Colonic mucosa (tissue), 4 donors: ENCODE measurements around the gene LTBP2. TPM values are rescaled to one million over a fixed set of nuclear protein-coding genes. Genes with fewer than 3 reads are reported as not detected.

Source experiments
- DNase-seq: peaks from one replicate; pipeline ENCODE4 v3.0.0-alpha.2; 2020
- H3K27ac ChIP-seq: fragments of 200-600 bp; one replicate; pipeline ENCODE4 v1.8.0; 2021
- H3K27me3 ChIP-seq: fragments of 200-600 bp; one replicate; pipeline ENCODE4 v1.8.0; 2021
- H3K36me3 ChIP-seq: fragments of 200-600 bp; one replicate; pipeline ENCODE4 v1.8.0; 2021
- H3K4me1 ChIP-seq: fragments of 200-600 bp; one replicate; pipeline ENCODE4 v1.8.0; 2021; ENCODE audit warnings: mild to moderate bottlenecking
- H3K4me3 ChIP-seq: fragments of 200-600 bp; one replicate; pipeline ENCODE4 v1.8.0; 2021
- H3K9ac ChIP-seq, 2 donors: one replicate each; pipeline ENCODE4 v1.7.0; 2013; ENCODE audit warnings: control low read depth in 2 of 2, low read depth in 2 of 2, low read length in 2 of 2
- H3K9me3 ChIP-seq: fragments of 200-600 bp; one replicate; pipeline ENCODE4 v1.8.0; 2021
- intact Hi-C: fragments of 100-400 bp; cut with DNase I; formaldehyde crosslinking; loops from one replicate; pipeline ENCODE4 v1.14.1; 2022
- total RNA-seq, 2 donors: library from RNA; stranded (reverse); fragmentation: NEBNext Ultra II Directional in 1 of 2; extraction: Animal tissue kit (Norgen Biotek cat#: 25700) in 1 of 2; gene quantifications; one replicate each; pipeline ENCODE4 v1.2.1, GENCODE V29; 2021
- TF ChIP-seq, protein P1 (sequence below): fragments of 200-600 bp; IDR thresholded peaks from one replicate; pipeline ENCODE4 v1.8.0; 2022; ENCODE audit warnings: antibody characterized with exemption, mild to moderate bottlenecking
- donor health status: healthy.
- donor health status: DM: no; HTN: no; CAD: no.
- donor health status: DM: no; HTN: no; CAD: no.

LTBP2 gene
- total RNA-seq, 2 donors from 2014 or later, result 1.9 to 3.7 TPM

DNA sequence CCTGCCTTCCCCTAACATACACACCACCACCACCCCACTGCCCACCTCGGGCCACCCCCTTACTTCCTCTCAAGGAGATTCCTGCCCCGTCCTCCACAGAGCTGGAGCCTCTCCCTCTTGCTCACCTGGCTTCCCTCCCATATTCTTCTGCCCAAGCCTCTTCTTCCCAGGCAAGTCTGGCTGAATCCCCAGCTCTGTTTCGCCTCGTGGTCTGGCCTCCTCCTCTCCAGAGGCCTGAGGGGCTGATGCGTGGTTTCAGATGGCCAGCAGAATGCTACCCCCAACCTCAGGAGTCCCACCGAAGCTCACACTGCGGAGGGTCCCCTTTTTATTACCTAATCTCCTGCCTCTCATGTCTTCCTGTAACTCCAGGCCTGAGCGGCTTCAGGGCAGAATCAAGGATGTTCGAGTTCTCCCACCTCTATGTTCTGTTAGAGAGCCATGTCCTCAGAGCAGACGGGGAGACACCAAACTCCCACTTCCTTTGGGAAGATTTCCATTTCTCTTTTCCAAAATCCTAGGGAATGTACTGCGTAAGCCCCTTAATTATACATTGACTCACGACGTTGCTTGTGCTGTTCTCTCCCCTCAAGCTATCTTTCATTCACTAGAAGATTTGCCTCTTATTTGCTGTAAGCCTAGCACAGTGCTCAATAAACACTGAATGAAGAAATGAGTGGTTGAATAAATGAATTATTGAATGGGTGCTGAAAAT is 33.9 kb upstream of the LTBP2 start:
- Histone ChIP-seq H3K36me3 (no peaks in the 10 kb centered on the region), H3K4me1 (no peaks in the 10 kb centered on the region), H3K4me3 (no peak overlapping the region), H3K27me3 (no peaks in the 10 kb centered on the region), H3K27ac (no peak overlapping the region), H3K9me3 (no peaks in the 10 kb centered on the region), H3K9ac (no peak overlapping the region)
- no peak for DNase-seq
- intact Hi-C loops, result no loop called here
- TF ChIP-seq, protein P1, sequence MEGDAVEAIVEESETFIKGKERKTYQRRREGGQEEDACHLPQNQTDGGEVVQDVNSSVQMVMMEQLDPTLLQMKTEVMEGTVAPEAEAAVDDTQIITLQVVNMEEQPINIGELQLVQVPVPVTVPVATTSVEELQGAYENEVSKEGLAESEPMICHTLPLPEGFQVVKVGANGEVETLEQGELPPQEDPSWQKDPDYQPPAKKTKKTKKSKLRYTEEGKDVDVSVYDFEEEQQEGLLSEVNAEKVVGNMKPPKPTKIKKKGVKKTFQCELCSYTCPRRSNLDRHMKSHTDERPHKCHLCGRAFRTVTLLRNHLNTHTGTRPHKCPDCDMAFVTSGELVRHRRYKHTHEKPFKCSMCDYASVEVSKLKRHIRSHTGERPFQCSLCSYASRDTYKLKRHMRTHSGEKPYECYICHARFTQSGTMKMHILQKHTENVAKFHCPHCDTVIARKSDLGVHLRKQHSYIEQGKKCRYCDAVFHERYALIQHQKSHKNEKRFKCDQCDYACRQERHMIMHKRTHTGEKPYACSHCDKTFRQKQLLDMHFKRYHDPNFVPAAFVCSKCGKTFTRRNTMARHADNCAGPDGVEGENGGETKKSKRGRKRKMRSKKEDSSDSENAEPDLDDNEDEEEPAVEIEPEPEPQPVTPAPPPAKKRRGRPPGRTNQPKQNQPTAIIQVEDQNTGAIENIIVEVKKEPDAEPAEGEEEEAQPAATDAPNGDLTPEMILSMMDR, result no peak

DNA sequence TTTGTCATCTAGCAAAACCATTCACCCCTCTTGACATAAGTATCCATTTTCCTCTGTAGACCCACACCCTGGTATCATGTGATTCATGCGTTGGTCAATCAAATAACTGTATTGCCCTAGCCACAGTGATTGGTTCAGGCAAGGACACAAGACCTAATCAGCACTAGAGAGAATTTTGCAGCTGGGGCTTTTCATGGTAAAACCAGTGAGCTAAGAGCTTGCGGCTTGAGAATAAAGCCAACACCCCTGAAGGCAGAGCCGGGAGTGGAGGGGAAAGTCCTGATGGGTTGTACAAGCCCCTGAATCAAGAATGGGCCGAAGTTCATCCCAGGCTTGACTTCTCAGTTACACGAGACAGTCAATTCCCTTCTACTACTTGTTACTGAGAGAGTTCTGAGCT is 33.2 kb upstream of the LTBP2 start:
- no peak overlapping the region for H3K27ac ChIP-seq
- H3K9me3 ChIP-seq, result no peaks in the 10 kb centered on the region
- no peak for DNase-seq
- intact Hi-C loops, result no loop called here
- no peak overlapping the region for H3K9ac ChIP-seq
- H3K4me3 ChIP-seq, result no peak overlapping the region
- no peaks in the 10 kb centered on the region for H3K4me1 ChIP-seq
- TF ChIP-seq, protein P1, result no peak
- H3K36me3 ChIP-seq, result no peaks in the 10 kb centered on the region
- no peaks in the 10 kb centered on the region for H3K27me3 ChIP-seq

DNA sequence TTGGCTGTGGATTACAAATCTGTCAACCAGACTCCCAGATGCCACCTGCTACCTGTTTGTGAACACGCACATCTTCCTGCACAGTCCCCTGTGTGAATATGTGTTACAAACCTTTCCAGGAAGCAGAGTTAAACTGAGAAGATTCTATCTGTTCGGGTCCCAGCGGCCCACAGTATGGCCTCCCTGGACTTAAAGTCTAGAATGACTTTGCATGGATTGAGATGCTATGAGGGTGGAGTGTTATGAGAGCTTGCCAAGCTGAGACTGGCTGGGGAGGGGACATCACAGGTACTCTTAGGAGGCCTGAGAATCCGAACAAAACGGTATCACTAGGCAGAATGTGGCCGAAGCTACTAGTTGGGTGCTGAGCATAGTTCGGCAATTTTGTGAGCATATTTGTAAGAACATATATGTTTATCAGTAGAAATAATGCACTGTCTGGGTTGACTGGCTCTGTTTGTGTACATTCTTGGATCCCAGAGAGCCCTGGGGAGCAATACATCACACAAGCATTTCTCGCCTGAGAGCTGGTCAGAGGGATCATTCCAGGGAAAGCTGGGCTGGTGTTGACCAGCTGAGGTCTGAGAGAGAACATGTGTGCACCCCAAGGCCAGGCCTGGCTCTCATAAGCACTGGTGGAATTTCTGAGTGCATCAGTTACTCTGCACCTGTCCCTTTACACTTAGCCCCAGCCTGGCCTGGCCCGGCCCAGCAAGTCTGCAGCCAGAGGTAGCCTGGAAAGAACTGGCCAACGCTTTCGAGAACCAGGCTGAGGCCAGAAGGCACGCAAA is 29.8 kb upstream of the LTBP2 start:
- no peak overlapping the region for H3K4me3 ChIP-seq
- H3K9me3 ChIP-seq, result no peaks in the 10 kb centered on the region
- no peak overlapping the region for H3K9ac ChIP-seq
- H3K36me3 ChIP-seq, result no peaks in the 10 kb centered on the region
- no peaks in the 10 kb centered on the region for H3K4me1 ChIP-seq
- intact Hi-C loops, result no loop called here
- DNase-seq, result no peak
- TF ChIP-seq, protein P1, result no peak
- H3K27me3 ChIP-seq, result no peaks in the 10 kb centered on the region
- H3K27ac ChIP-seq, result no peak overlapping the region

DNA sequence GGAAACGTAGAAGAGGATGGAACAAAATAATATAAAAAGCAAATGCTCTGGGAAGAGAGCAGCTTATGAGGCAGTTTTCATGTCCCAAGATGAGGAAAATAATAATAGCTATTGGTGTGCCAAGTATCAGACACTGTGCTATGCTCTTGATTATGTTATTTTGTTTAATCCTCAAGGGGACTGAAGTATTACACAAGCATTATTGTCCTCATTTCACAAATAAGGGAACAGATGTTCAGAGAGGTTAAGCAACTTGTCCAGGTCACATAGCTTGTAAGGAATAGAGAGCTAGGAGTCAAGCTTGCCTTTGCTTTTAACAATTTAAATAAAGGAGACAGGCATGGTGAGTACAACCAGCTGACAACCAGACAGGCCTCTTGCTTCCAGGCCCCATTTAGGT is 26.9 kb upstream of the LTBP2 start:
- Histone ChIP-seq H3K4me1 (no peaks in the 10 kb centered on the region), H3K9me3 (no peaks in the 10 kb centered on the region), H3K4me3 (no peak overlapping the region), H3K9ac (no peak overlapping the region), H3K27ac (no peak overlapping the region), H3K27me3 (no peaks in the 10 kb centered on the region), H3K36me3 (no peaks in the 10 kb centered on the region)
- intact Hi-C loops, result no loop called here
- DNase-seq, result no peak
- TF ChIP-seq, protein P1, result no peak

DNA sequence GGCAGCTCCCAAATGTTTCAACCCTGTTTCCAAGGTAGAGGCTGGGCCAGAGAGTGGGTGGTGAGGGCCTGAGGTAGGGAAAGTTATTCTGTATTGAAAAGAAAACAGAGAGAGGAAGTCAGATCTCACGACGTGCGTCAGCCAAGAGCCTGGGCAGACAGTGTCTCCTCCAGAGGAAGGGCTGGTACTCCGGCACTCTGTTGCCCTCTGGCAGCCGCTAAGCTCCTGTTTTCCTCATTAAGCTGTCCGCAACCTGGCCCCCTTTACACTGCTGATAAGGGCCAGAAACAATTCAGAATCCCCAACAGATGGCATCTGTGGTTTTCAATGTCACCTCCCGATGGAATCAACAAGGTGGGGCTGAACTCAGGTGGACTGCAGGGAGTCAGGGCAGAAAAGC is 26.0 kb upstream of the LTBP2 start:
- no peaks in the 10 kb centered on the region for H3K36me3 ChIP-seq
- H3K4me3 ChIP-seq, result no peak overlapping the region
- no peak overlapping the region for H3K9ac ChIP-seq
- no peak overlapping the region for H3K27ac ChIP-seq
- DNase-seq, result no peak
- no peaks in the 10 kb centered on the region for H3K4me1 ChIP-seq
- no peaks in the 10 kb centered on the region for H3K9me3 ChIP-seq
- TF ChIP-seq, protein P1, result no peak
- intact Hi-C loops, result no loop called here
- no peaks in the 10 kb centered on the region for H3K27me3 ChIP-seq
